Gastrocnemius medialis (tissue), 4 donors: ENCODE data around the gene FBN2.

Experiments
- POLR2A ChIP-seq, 2 donors: fragments of 450-650 bp; IDR thresholded peaks; one replicate each; pipeline ENCODE4 v1.6.1; 2017; ENCODE audit warnings: antibody characterized with exemption in 2 of 2, mild to moderate bottlenecking in 2 of 2, moderate library complexity in 2 of 2
- TF ChIP-seq, protein P1 (sequence below), 5 experiments: fragments of 450-650 bp in 3 of 5; fragments of 200-600 bp in 2 of 5; sonication (generic) in 2 of 5; IDR thresholded peaks in 4 of 5; conservative IDR thresholded peaks in 1 of 5; 1 replicate in 4 of 5; 2 replicates in 1 of 5; pipeline ENCODE4 v1.5.1; 2016 to 2019; ENCODE audit warnings: antibody characterized with exemption in 5 of 5, mild to moderate bottlenecking in 3 of 5, moderate library complexity in 3 of 5

GRCh38 chr5:128412145-128412930, 125.7 kb downstream of the FBN2 start:
- TF ChIP-seq, protein P1, sequence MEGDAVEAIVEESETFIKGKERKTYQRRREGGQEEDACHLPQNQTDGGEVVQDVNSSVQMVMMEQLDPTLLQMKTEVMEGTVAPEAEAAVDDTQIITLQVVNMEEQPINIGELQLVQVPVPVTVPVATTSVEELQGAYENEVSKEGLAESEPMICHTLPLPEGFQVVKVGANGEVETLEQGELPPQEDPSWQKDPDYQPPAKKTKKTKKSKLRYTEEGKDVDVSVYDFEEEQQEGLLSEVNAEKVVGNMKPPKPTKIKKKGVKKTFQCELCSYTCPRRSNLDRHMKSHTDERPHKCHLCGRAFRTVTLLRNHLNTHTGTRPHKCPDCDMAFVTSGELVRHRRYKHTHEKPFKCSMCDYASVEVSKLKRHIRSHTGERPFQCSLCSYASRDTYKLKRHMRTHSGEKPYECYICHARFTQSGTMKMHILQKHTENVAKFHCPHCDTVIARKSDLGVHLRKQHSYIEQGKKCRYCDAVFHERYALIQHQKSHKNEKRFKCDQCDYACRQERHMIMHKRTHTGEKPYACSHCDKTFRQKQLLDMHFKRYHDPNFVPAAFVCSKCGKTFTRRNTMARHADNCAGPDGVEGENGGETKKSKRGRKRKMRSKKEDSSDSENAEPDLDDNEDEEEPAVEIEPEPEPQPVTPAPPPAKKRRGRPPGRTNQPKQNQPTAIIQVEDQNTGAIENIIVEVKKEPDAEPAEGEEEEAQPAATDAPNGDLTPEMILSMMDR (IDR thresholded peaks at IDR 0.05 in 4 of 5, conservative IDR thresholded peaks at IDR 0.05 in 1 of 5), result no peak
- TF ChIP-seq POLR2A (IDR thresholded peaks at IDR 0.05), result no peak
